ENCODE results near the gene RIMS1.
A peak's percentile ranks its signal among the peaks of the same experiment; 100 is the strongest.

The RIMS1 gene

DNA sequence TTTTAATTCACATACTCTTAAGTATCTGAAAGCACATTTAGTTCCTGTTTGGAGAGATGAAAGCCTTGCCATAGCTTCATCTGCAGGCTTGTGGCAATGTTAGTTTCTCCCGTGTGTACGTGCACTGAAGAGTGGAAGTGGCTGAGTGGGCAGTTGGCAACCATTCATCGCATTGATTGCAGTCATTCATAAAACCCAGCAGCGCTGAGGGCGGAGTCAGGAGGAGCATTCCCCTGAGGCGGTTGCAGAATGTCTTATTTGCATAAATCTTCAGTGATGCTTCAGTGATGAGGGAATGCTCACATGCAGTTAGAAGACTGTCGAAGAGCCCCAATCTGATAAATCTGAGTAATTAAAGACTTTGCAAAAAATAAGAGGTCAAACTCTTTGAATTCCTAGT lies 79.1 kb downstream of the RIMS1 start:
- TF ChIP-seq, protein P1, sequence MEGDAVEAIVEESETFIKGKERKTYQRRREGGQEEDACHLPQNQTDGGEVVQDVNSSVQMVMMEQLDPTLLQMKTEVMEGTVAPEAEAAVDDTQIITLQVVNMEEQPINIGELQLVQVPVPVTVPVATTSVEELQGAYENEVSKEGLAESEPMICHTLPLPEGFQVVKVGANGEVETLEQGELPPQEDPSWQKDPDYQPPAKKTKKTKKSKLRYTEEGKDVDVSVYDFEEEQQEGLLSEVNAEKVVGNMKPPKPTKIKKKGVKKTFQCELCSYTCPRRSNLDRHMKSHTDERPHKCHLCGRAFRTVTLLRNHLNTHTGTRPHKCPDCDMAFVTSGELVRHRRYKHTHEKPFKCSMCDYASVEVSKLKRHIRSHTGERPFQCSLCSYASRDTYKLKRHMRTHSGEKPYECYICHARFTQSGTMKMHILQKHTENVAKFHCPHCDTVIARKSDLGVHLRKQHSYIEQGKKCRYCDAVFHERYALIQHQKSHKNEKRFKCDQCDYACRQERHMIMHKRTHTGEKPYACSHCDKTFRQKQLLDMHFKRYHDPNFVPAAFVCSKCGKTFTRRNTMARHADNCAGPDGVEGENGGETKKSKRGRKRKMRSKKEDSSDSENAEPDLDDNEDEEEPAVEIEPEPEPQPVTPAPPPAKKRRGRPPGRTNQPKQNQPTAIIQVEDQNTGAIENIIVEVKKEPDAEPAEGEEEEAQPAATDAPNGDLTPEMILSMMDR (IDR thresholded peaks at IDR 0.05; ENCODE audit: low read depth, low read length): no peak
- H3K9me3 ChIP-seq: no peaks in the 10 kb centered on the region
- H3K4me3 ChIP-seq (ENCODE audit: low read depth, low read length): no peak overlapping the region
- DNase-seq: peak; percentile 11
- no peaks in the 10 kb centered on the region; the same call in 1 of the 2 replicates for H3K27me3 ChIP-seq
- H3K4me1 ChIP-seq: no peaks in the 10 kb centered on the region
- H3K36me3 ChIP-seq: no peaks in the 10 kb centered on the region

DNA sequence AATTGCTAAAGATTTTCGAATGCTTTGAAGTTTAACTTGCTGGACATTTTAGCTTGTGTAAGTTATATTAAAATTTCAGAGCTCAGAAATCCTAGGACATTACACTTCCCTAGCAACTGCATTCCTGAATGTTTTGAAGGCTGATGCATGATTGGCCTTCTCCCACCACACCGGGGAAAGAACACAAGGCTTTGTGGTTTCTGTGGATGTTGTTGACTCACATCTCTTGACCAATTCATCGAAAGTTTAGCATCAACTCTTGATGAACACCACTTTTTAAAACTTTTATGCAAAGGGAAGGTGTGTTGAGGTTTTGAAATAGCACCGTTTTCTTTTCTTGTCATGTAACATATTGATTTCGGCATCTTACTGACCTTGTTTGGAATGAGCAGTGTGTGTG lies 81.1 kb downstream of the RIMS1 start:
- no peaks in the 10 kb centered on the region for H3K36me3 ChIP-seq
- H3K9me3 ChIP-seq: no peaks in the 10 kb centered on the region
- H3K4me1 ChIP-seq: no peaks in the 10 kb centered on the region
- no peak overlapping the region for H3K4me3 ChIP-seq (ENCODE audit: low read depth, low read length)
- TF ChIP-seq, protein P1 (IDR thresholded peaks at IDR 0.05; ENCODE audit: low read depth, low read length): no peak
- H3K27me3 ChIP-seq: no peaks in the 10 kb centered on the region; the same call in 1 of the 2 replicates
- no peak for DNase-seq

DNA sequence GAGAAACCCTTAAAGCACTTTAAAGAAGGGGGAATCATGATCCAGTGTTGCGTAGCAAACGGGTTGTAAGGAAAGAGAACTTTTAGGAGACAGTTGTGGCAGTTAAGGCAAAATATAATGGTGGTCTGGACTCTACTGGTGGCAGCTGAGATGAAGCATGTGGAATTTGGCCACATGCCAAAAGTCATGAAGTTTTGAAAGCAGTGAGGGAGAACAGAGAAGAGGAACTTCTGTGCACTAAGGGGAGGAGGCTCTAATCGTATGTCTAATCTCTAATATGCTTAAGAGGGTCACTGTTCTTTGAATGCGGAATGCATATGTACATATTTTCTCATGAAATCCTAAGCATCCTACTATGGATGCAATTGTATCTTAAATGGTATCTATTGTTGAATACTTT lies 91.5 kb downstream of the RIMS1 start:
- Histone ChIP-seq H3K27me3 (no peaks in the 10 kb centered on the region), H3K4me3 (ENCODE audit: low read depth, low read length) (no peak overlapping the region), H3K4me1 (no peaks in the 10 kb centered on the region), H3K9me3 (no peaks in the 10 kb centered on the region), H3K36me3 (no peaks in the 10 kb centered on the region)
- TF ChIP-seq, protein P1 (IDR thresholded peaks at IDR 0.05; ENCODE audit: low read depth, low read length): no peak
- DNase-seq: no peak

DNA sequence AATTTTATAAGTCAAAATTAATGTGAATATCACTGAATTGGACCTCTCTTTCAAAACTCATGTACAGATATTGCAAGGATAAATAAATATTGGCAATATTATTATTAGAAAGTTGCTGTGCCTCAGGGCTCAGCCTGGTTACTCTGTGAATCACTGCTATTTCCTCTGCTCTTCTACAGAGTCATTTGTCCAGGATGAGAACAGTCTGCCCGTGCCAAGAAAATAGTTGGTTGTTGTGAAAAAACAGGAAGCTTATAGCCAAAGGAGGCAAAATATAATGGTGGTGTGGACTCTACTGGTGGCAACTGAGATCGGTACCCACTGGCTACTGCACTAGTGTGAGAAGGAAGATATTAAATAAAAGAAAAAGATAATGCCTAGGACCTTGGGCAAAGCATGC lies 93.6 kb downstream of the RIMS1 start:
- Histone ChIP-seq H3K9me3 (no peaks in the 10 kb centered on the region), H3K4me3 (ENCODE audit: low read depth, low read length) (no peak overlapping the region), H3K36me3 (no peaks in the 10 kb centered on the region), H3K4me1 (no peaks in the 10 kb centered on the region), H3K27me3 (no peaks in the 10 kb centered on the region)
- DNase-seq: no peak
- TF ChIP-seq, protein P1 (IDR thresholded peaks at IDR 0.05; ENCODE audit: low read depth, low read length): no peak

DNA sequence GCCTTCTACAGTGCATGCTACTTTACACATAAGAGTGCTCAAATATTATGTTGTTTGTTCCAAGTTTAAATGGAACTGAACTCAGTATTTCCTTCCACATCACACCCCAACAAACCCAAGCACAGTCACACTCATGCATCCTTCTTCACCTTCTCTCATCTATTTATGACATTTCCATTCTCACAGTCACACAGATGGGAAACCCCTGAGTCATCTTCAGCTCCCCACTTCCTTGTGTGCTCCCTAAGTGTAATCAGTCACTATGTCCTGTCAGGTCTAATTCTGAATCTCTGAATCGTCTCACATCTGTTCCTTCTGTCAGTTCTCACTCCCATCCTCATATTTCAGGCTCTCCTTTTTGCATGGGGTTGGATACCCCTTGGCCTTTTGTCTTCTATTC lies 96.0 kb downstream of the RIMS1 start:
- Histone ChIP-seq H3K4me1 (no peaks in the 10 kb centered on the region), H3K36me3 (no peaks in the 10 kb centered on the region), H3K4me3 (ENCODE audit: low read depth, low read length) (no peak overlapping the region), H3K9me3 (no peaks in the 10 kb centered on the region), H3K27me3 (no peaks in the 10 kb centered on the region)
- DNase-seq: no peak
- TF ChIP-seq, protein P1 (IDR thresholded peaks at IDR 0.05; ENCODE audit: low read depth, low read length): no peak

DNA sequence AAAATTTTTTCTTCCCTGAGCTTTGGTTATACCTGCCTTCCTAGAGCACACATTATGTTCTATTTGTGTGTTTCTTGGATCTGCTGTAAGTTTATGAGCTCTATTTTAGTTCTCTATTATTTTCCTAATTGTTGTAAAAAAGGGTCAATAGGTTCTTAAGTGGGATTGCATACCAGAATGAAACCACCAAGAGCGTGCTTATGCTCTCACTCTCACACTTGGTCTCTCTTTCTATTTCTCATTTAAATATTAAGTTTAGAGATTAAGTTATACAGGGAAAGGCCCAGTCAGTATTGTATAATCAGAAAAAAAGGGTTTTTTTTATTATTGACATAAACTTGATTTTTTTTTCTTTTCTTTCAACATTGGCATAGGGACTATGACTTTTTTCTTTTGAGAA lies 96.8 kb downstream of the RIMS1 start:
- Histone ChIP-seq H3K4me1 (no peaks in the 10 kb centered on the region), H3K4me3 (ENCODE audit: low read depth, low read length) (no peak overlapping the region), H3K9me3 (no peaks in the 10 kb centered on the region), H3K36me3 (no peaks in the 10 kb centered on the region), H3K27me3 (no peaks in the 10 kb centered on the region)
- TF ChIP-seq, protein P1 (IDR thresholded peaks at IDR 0.05; ENCODE audit: low read depth, low read length): no peak
- no peak for DNase-seq
